ENCODE results near the gene IFT22.

IFT22 gene

DNA sequence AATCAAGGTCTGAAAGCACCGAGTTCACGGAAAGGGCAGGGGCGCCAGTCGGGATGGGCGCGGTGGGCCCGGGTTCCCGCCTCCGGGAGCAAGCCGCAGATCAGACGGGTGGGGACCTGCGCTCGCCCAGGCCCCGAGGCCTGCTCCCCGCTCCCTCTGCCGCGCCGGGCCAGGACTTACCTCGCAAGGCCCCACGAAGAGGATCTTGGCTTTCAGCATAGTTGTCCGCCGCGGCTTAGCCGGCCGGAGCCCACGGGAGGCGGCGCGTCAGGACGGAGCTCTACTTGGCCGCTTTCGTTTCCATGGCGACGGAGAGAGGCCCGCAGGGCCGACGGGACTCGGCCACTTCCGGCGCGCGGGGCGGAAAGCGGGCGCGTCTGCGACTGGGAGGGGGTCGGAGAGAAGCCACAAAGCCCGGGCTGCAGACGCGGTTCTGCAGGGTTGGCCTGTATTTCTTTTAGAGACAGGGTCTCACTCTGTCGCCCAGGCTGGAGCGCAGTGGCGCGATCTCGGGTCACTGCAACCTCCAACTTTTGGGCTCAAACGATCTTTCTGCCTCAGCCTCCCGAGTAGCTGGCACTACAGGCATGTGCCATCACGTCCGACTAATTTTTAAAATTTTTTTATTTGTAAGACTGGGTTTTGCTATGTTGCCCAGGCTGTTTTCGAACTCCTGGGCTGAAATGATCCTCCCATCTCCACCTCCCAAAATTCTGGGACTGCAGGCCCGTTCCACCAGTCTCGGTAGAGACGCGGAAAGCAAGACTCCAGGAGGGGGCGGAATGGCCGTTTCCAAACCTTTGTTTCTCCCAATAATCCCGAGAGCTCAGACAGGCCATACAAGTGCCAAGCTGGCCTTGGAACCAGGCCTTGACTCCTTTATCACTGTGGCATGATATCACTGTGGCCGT, at the start of gene IFT22:
IFT22 (minus strand) TSS at position 322 of the 911 bp plus-strand sequence; CDS start at position 219, 103 bp downstream.
- TF ChIP-seq, protein P1, sequence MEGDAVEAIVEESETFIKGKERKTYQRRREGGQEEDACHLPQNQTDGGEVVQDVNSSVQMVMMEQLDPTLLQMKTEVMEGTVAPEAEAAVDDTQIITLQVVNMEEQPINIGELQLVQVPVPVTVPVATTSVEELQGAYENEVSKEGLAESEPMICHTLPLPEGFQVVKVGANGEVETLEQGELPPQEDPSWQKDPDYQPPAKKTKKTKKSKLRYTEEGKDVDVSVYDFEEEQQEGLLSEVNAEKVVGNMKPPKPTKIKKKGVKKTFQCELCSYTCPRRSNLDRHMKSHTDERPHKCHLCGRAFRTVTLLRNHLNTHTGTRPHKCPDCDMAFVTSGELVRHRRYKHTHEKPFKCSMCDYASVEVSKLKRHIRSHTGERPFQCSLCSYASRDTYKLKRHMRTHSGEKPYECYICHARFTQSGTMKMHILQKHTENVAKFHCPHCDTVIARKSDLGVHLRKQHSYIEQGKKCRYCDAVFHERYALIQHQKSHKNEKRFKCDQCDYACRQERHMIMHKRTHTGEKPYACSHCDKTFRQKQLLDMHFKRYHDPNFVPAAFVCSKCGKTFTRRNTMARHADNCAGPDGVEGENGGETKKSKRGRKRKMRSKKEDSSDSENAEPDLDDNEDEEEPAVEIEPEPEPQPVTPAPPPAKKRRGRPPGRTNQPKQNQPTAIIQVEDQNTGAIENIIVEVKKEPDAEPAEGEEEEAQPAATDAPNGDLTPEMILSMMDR (IDR thresholded peaks at IDR 0.05; ENCODE audit: insufficient read depth, low read length, missing control alignments): peak; percentile 54
- H3K4me3 ChIP-seq (ENCODE audit: low read depth, low read length): peak within 1 kb of the TSS; percentile 81
- POLR2A ChIA-PET: interaction anchor here (0.6 to 1.3 kb wide), 2 partner anchors 19 to 504 kb away, joined by 3 to 4 read pairs; no protein-coding TSS in a partner anchor
- DNase-seq (ENCODE audit: low read depth, low spot score): peak; percentile 37
- CTCF ChIA-PET: interaction anchor here (0.5 to 2.6 kb wide), 14 partner anchors 17 to 241 kb away, joined by 3 to 11 read pairs (median 3); no protein-coding TSS in a partner anchor

DNA sequence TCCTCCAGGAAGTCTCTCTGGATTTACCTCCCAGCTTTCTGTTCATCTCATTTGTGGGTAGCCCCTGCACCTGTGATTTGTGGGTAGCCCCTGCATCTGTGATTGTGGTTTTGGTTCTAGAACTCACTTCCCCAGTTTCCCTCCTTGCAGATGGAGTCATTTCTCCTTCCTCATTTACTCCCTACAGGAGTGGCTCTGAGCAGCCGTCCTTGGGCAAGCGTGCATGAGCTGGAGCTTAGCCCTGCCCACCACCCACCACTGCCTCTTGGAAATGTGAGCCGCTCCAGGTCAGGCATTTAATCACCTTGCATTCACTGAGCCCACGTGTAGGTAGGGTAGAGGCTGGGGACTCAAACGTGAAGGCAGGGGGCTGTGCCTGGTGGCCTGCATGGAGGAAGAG, 49.2 kb upstream of the IFT22 start:
- POLR2A ChIA-PET: no interaction called here
- CTCF ChIA-PET: interaction anchor here (1.3 kb wide), 1 partner anchor 168 kb away, joined by 3 read pairs; no protein-coding TSS in a partner anchor
- H3K4me3 ChIP-seq (ENCODE audit: low read depth, low read length): no peak overlapping the region
- DNase-seq (ENCODE audit: low read depth, low spot score): no peak
- TF ChIP-seq, protein P1 (IDR thresholded peaks at IDR 0.05; ENCODE audit: insufficient read depth, low read length, missing control alignments): no peak

DNA sequence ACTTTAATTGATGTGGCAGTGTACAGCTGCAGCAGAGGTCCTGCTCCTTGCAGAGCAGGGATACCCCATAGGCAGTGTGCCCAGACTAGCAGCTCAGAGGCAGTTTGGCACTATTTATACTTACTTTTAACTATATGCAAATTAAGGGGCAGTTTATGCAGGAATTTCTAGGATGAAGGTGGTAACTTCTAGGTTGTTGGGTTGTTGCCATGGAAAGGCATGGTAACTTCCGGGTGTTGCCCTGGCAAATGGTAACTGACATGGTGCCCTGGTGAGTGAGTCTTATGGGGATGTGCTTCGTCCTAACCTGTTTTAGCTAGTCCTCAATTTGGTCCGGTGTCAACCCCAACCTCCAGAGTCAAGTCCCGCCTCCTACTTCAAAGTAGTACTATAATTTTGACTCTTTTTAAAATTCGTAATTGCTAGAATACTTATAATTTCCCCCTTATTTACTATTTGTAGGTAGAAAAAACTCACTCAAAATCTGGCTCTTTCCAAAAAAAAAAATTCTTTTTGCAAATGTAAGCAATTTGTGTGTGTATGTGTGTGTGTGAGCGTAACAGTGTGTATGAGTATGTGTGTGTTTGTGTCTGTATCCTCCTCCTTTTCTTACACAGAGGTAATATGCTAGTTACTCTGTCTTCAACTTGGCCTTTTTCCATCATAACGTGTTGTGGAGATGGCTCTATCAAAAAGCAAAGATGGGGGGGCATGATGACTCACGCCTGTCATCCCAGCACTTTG, 47.0 kb upstream of the IFT22 start:
- TF ChIP-seq, protein P1 (IDR thresholded peaks at IDR 0.05; ENCODE audit: insufficient read depth, low read length, missing control alignments): no peak
- H3K4me3 ChIP-seq (ENCODE audit: low read depth, low read length): no peak overlapping the region
- POLR2A ChIA-PET: no interaction called here
- DNase-seq (ENCODE audit: low read depth, low spot score): no peak
- CTCF ChIA-PET: interaction anchor here (1.1 to 1.6 kb wide), 2 partner anchors 22 to 43 kb away, joined by 3 to 8 read pairs; no protein-coding TSS in a partner anchor

DNA sequence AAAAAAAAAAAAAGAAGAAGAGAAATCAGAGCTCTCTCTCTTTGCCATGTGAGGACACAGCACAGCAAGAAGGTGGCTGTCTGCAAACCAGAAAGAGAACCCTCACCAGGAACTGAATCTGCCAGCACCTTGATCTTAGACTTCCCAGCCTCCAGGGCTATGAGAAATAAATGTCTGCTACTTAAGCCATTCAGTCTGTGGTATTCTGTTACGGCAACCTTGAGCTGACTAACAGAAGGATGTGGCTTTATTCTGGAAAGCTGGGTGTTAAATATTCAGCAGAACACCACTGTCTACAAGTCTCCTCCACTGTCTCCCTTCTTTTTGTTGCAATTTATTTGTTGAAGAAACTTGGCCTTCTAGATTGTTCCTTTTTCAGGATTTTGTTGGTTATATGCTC, 46.1 kb upstream of the IFT22 start:
- POLR2A ChIA-PET: no interaction called here
- CTCF ChIA-PET: interaction anchor here (1.1 to 2.3 kb wide), 5 partner anchors 23 to 171 kb away, joined by 3 to 8 read pairs (median 5); no protein-coding TSS in a partner anchor
- no peak overlapping the region for H3K4me3 ChIP-seq (ENCODE audit: low read depth, low read length)
- TF ChIP-seq, protein P1 (IDR thresholded peaks at IDR 0.05; ENCODE audit: insufficient read depth, low read length, missing control alignments): no peak
- DNase-seq (ENCODE audit: low read depth, low spot score): no peak

DNA sequence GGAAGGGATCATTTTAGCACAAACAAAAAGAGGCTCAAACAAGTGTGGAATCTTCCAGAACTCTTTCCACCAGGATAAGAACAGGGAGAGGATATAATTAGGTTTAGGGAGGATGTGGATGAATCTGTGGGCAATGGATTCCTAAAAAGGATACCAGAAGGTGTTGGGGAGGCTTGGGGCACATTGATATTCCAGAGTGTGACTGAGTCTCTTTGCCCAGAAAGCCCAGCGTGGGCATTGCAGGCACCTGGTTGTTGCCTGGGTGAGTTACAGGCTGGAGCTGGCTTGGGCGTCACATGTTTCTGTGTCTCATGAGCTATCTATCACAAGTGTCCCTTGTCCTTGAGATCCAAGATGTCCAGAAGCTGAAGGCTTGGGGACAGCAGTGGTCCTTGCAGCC, 44.3 kb upstream of the IFT22 start:
- ChIA-PET CTCF (interaction anchor here (1.1 to 6.1 kb wide), 7 partner anchors 36 to 174 kb away, joined by 4 to 64 read pairs (median 6); no protein-coding TSS in a partner anchor), POLR2A (no interaction called here)
- no peak overlapping the region for H3K4me3 ChIP-seq (ENCODE audit: low read depth, low read length)
- no peak for DNase-seq (ENCODE audit: low read depth, low spot score)
- TF ChIP-seq, protein P1 (IDR thresholded peaks at IDR 0.05; ENCODE audit: insufficient read depth, low read length, missing control alignments): no peak

Data from AG04449 (cell line).